ENCODE results near the gene DUOXA2.

The DUOXA2 gene

GRCh38 chr15:45164914-45165313, 50.8 kb downstream of the DUOXA2 start:
- no peak for DNase-seq

GRCh38 chr15:45165536-45165935, 51.4 kb downstream of the DUOXA2 start:
- DNase-seq, result no peak

- peak; percentile 91 for DNase-seq
These were observed 52.9 kb downstream of the DUOXA2 start for GRCh38 chr15:45166834-45167630.

- no peak for DNase-seq
These were observed 53.6 kb downstream of the DUOXA2 start for GRCh38 chr15:45167631-45168205.

Measured in right forelimb (tissue), 1 donor.